NCI-H2107 treated with DMSO at 0.1 percent for 48 hours (cell line): ENCODE data around the gene PDCD2L.
"Not testable (repeated sequence)": the region's sequence is repeated elsewhere in the genome, so short reads cannot be mapped to it uniquely, and the experiment has no call there.

ENCODE experiments used
- DNase-seq: peaks from one replicate; lab custom pipeline; 2025; ENCODE audit not compliant: unreplicated experiment; lab: John Stamatoyannopoulos, UW

Gene PDCD2L

DNA sequence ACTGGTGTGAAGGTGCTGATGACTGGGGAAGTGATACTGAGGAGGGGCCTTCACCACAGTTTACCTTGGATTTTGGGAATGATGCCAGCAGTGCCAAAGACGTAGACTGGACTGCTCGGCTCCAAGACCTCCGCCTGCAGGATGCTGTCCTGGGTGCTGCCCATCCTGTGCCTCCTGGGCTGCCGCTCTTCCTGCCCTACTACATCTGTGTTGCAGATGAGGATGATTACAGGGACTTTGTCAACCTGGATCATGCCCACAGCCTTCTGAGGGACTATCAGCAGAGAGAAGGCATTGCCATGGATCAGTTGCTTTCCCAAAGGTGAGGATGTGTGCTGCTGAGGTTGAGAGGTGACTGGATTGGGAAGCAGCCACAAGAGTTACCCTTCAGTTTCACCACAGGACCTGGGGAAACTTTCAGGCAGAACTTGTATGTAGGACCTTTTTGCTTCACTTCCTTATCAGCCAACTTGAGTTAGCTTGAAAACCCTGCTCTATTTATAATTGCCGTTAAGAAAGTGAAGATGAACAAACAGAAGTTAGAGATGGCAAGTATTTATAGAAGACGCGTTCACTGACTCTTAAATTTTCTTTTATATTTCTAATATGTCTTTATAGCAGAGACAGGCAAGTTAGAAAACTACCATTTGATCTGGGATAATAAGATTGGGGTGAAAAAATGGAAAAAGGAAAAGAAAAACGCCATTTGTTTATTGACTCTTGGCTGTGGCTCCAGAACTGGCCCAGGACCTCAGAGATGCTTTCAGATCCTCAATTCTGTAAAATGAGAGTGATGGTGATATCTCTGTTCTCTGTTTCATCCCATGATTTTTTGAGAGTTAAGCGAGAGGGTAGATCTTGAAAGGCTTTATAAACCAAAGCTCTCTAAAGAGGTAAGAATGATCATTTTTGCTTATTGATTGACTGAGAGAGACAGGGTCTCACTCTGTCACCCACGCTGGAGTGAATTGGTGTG, 5.3 kb downstream of the PDCD2L start:
- DNase-seq: no peak

DNA sequence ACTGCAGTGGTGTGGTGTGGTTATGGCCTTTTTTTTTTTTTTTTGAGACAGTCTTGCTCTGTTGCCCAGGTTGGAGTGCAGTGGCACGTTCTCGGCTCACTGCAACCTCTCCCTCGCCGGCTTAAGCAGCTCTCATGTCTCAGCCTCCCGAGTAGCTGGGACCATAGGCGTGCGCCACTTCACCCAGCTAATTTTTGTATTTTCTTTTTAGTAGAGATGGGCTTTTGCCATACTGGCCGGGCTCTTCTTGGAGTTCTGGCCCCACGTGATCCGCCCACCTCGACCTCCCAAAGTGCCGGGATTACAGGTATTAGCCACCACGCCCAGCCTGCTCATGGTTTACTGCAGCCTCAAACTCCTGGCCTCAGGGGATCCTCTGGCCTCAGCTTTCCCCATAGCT, 7.0 kb downstream of the PDCD2L start:
- no peak for DNase-seq

DNA sequence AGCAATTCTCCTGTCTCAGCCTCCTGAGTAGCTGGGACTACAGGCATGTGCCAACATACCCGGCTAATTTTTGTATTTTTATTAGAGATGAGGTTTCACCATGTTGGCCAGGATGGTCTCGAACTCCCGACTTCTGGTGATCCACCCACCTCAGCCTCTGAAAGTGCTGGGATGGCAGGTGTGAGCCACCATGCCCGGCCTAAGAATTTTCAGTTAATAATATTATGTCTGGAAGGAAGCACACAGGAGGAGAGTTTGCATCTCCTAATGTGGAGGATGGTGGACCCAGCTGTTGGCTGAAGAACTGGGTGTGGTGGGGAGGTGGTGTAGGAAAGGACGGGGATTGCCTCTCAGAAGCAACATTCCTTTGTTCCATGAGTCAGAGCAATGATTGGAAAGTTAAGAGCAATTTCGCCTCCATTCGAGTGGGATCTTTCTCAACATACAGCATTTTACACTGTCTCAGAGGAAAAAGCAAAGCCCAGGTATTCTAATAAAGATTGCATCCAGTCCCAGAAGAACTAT, 11.9 kb downstream of the PDCD2L start:
- DNase-seq: no peak

- DNase-seq: no peak
Measured at GRCh38 chr19:34418300-34418699, 14.1 kb downstream of the PDCD2L start.

DNA sequence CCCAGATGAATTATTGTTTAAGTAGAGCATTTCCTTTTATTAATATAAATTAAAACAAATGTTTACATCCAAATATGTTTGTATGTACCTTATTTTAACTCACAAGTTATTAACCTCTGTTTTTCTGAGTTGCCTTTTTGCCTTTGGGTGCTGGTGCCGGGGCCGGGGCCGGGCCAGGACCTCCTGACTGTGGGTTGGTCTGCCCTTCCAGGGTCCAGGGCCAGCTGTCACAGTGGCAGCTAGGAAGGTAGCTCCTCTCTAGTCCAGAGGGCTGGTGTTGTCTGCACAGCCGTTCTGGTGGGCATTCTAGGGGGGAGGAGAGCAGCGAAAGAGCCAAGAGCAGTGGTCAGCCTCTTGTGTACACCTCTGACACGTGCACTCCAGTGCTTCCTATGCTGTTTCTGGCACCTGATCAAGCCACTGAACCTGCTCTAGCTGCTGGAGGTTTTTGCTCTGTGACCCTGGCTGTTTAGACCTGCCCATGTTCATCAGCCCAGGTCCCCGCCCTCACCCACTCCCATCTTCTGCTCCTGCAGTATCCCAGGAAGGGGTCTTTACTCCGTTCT, 22.0 kb downstream of the PDCD2L start:
- no peak for DNase-seq

GRCh38 chr19:34428549-34429285, 24.5 kb downstream of the PDCD2L start:
- DNase-seq: no peak

DNA sequence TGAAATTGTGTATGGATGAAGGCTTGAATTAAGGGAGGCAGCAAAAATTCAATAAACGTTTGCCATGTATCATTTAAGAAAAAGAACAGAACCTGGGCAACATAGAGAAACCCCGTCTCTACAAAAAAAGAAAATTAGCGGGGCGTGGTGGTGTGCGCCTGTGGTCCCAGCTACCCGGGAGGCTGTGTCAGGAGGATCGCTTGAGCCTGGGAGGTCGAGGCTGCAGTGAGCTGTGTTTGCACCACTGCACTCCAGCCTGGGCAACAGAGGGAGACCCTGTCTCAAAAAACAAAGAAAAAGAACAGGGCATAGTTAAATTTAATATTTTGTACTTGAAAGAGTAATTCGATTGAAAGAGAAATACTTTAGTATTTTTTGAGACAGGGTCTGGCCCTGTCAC, 25.4 kb downstream of the PDCD2L start:
- DNase-seq: no peak

DNA sequence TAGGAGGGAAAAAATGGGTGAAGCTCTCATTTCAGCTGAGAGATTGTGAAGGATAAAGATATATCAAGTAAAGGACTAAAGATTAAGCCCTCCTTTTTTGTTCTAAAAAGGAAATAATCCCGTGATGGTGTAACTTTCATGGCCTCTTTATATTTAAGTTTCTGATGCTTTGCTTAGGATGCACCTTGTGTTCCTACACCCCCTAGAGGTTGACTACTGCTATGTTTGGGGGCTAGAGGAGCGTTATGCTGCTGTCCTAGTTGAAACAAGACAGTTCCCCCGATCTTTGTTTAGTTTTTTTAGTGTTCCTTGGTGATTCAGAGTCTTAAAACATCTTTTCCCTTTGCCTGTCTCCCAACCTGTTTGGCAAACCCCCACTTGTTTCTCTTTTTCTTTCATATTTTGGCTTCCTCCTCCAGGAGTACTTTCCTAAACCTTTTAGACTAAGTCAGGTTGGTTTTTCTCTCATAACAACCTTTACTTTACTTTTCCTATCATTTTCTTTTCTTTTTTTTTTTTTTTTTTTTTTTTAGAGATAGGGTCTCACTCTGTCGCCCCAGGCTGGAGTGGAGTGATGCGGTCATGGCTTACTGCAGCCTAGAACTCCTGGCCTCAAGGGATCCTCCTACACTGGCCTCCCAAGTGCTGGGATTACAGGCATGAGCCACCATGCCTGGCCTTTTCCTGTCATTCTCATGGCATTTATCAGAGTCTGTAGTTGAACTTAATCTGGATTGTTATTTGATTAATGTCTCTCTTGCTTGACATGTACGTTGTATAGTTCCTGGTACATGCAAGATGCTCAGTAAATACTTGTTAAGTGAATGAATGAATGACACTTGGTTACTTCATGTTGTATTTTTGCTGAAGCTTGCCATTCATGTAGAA, 26.8 kb downstream of the PDCD2L start:
- DNase-seq: peak; percentile 9

DNA sequence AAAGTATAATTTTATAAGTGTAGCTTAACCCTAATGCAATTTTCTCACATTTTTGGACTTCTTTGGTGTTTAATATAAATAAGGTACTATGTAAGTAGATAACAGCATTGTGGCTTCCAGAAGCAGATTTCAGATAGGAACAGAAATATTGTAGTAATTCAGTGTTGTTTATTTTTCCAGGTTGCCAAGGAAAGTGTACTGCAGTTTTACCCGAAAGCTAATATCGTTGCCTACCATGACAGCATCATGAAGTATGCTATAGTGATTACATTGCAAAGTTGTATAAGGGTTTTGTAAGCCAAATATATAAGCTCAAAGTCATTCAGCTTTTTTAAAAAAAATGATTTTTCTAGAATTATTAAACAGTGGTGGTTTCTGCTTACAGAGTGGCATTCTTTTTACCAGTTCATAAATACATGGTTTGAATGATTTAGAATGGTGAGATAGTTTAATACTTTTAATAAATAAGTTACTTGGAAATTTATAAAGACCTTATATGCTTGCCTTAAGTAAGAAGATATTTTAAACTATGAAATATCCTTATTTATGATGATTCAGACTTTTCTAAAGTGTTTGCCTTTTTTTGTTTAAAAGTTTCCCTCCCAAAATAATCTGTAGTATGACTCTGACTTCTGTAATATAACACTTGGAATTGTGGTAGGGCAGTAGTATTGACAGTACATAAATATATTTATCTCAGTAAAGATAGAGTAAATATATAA, 27.6 kb downstream of the PDCD2L start:
- no peak for DNase-seq

- no peak for DNase-seq
Measured at GRCh38 chr19:34432797-34433196, 28.6 kb downstream of the PDCD2L start.

DNA sequence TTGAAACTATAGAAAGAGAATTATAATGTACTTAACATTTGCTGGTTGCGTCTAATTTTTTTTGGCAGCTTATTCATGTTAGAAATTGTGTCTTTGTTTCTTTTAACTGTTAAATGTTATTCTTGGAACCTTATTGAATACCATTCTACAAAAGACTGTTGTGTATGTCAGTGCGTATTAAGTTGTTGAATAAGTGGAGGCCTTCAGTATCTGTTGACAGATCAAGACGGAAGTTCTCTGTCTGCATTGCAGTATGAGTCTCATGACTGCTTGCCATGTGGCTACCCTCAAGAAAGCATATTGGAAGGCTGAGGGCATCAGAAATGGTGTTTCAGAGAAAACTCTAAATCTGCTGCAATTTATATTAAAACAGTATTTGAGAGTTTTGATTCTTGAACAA, 32.5 kb downstream of the PDCD2L start:
- DNase-seq: no peak

DNA sequence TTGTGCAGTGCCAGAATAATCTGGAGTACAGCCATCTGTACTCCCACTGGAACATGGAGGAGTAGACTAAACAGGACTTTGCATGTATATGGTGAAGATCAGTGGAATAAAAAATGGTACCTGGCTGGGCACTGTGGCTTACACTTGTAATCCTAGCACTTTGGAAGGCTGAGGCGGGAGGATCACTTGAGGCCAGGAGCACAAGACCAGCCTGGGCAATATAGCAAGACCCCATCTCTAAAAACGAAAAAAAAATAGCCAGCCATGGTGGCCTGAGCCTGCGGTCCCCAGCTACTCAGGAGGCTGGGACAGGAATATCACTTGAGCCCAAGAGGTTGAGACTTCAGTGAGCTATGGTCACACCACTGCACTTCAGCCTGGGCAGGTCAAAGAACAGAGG, 44.0 kb downstream of the PDCD2L start:
- DNase-seq: no peak

DNA sequence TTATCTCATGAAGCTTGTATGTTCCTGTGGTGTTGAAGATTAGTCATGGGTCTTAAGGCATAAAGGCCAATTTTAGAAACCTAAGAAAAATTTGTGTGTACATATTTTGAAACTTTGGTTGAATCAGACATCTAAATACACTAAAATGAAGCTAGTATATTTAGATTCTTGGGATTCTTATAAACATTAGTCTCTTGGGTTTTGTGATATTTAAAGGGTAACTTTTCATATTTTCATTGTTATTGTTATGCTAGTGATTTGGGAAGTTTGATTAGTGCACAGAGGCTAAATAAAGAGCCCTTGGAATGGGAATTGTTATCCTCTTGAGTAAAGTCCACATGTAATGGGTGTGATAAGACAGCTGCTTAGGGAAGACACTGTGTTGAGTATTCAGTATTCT, 48.5 kb downstream of the PDCD2L start:
- no peak for DNase-seq

GRCh38 chr19:34454091-34454490, 49.9 kb downstream of the PDCD2L start:
- DNase-seq: no peak

GRCh38 chr19:34454685-34455084, 50.5 kb downstream of the PDCD2L start:
- no peak for DNase-seq

GRCh38 chr19:34455783-34456480, 51.7 kb downstream of the PDCD2L start:
- DNase-seq: not testable (repeated sequence)

DNA sequence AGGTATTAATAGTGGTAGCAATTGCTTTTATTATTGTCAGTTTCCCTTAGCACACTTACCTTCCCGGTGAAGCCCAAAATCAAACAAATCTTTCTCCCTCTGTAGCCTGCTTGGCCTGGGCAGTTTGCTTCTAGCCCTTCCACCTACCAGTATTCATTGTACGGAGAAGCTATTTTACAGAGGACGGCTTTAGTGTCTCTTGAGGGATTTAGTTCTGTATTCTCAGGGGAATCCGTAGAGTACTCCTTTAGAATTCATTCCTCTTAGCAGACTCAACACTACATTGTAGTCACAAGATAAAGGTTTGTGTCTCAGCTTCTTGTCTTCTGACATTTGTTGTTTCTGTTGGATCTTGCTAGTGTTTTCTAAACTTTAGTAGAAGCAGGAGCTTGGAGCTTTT, 53.2 kb downstream of the PDCD2L start:
- no peak for DNase-seq

DNA sequence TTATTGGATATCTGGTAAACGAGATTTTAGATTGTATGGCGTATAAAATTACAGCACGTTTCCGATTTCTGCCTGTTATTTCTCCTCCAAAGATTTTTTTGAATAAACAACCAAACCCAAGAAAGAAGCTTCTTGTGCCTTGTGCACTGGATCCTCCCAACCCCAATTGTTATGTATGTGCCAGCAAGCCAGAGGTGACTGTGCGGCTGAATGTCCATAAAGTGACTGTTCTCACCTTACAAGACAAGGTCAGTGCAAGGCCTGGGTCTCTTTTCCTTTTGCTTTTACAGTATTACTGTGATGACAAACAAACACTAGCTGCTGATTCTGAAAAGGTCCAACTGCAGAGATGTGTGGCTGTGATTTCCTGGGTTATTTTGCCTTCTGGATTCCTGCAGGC, 54.5 kb downstream of the PDCD2L start:
- DNase-seq: no peak

- no peak for DNase-seq
Measured at GRCh38 chr19:34459614-34460013, 55.4 kb downstream of the PDCD2L start.
